Neural progenitor cell (in vitro differentiated cells): ENCODE measurements around the gene RIPOR2.

Experiments used
- EZH2 ChIP-seq: fragments of 200-600 bp; sonication (generic); IDR thresholded peaks from 2 replicates; pipeline ENCODE4 v1.6.1; 2017; ENCODE audit warnings: antibody characterized with exemption, mild to moderate bottlenecking, moderate library complexity
- EZH2phosphoT487 ChIP-seq: fragments of 200-600 bp; sonication (generic); IDR thresholded peaks from 2 replicates; pipeline ENCODE4 v1.6.1; 2017; ENCODE audit warnings: antibody characterized with exemption
- TF ChIP-seq, protein P1 (sequence below): fragments of 200-600 bp; sonication (generic); IDR thresholded peaks from 2 replicates; pipeline ENCODE4 v1.5.1; 2017; ENCODE audit warnings: antibody characterized with exemption, mild to moderate bottlenecking

DNA sequence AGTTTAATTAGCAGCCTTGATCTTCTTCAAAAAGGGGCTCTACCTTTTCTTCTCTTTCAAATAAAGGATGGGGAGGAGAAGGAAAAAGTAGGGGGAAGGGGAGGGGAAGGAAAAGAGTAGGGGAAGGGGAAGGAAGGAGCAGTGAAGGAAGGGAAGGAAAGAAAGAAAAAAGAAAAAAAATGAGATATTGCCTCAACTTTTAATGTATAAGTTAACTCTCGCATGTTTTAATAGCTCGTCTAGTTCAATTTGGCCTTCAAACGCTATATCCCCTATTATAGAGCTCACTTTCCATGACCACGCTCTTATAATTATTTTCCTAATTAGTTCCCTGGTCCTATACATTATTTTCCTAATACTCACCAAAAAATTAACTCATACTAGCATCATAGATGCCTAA lies 11.9 kb upstream of the RIPOR2 start:
- TF ChIP-seq, protein P1, sequence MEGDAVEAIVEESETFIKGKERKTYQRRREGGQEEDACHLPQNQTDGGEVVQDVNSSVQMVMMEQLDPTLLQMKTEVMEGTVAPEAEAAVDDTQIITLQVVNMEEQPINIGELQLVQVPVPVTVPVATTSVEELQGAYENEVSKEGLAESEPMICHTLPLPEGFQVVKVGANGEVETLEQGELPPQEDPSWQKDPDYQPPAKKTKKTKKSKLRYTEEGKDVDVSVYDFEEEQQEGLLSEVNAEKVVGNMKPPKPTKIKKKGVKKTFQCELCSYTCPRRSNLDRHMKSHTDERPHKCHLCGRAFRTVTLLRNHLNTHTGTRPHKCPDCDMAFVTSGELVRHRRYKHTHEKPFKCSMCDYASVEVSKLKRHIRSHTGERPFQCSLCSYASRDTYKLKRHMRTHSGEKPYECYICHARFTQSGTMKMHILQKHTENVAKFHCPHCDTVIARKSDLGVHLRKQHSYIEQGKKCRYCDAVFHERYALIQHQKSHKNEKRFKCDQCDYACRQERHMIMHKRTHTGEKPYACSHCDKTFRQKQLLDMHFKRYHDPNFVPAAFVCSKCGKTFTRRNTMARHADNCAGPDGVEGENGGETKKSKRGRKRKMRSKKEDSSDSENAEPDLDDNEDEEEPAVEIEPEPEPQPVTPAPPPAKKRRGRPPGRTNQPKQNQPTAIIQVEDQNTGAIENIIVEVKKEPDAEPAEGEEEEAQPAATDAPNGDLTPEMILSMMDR, result no peak
- TF ChIP-seq EZH2phosphoT487, result no peak
- TF ChIP-seq EZH2, result no peak
